GM23248 (cell line): ENCODE measurements around the gene PLA2G2C. TPM values are rescaled to one million over a fixed set of nuclear protein-coding genes. Genes with fewer than 3 reads are reported as not detected.

Experiments
- DNase-seq: peaks from one replicate; pipeline ENCODE4 v3.0.0-alpha.2; 2015
- H2AFZ ChIP-seq: fragments of 200-600 bp; sonication (generic); 2 replicates; pipeline ENCODE4 v1.6.1; 2016; ENCODE audit warnings: antibody characterized with exemption
- H3F3A ChIP-seq: fragments of 200-600 bp; sonication (generic); 2 replicates; pipeline ENCODE4 v1.6.1; 2016; ENCODE audit warnings: mild to moderate bottlenecking, antibody characterized with exemption, mixed run types; ENCODE audit not compliant: insufficient read depth
- H3K27ac ChIP-seq: fragments of 200-600 bp; sonication (generic); 2 replicates; pipeline ENCODE4 v1.5.1; 2016; ENCODE audit warnings: mild to moderate bottlenecking
- H3K27me3 ChIP-seq: fragments of 200-600 bp; sonication (generic); replicated peaks from 2 replicates; pipeline ENCODE4 v1.6.1; 2016; ENCODE audit warnings: mild to moderate bottlenecking; ENCODE audit not compliant: insufficient read depth
- H3K36me3 ChIP-seq: fragments of 200-600 bp; sonication (generic); 2 replicates; pipeline ENCODE4 v1.6.1; 2016; ENCODE audit warnings: low read depth, mild to moderate bottlenecking
- H3K4me1 ChIP-seq: fragments of 200-600 bp; sonication (generic); 2 replicates; pipeline ENCODE4 v1.6.1; 2016; ENCODE audit warnings: mild to moderate bottlenecking; ENCODE audit not compliant: insufficient read depth
- H3K4me2 ChIP-seq: fragments of 200-600 bp; sonication (generic); one replicate; pipeline ENCODE4 v1.6.1; 2016; ENCODE audit warnings: mild to moderate bottlenecking; ENCODE audit not compliant: unreplicated experiment
- H3K4me3 ChIP-seq: fragments of 200-600 bp; sonication (generic); 2 replicates; pipeline ENCODE4 v1.5.1; 2016; ENCODE audit warnings: mild to moderate bottlenecking
- H3K79me2 ChIP-seq: fragments of 200-600 bp; sonication (generic); 2 replicates; pipeline ENCODE4 v1.6.1; 2016; ENCODE audit warnings: mild to moderate bottlenecking; ENCODE audit not compliant: insufficient read depth
- H3K9ac ChIP-seq: fragments of 200-600 bp; sonication (generic); 2 replicates; pipeline ENCODE4 v1.6.1; 2016; ENCODE audit warnings: mild to moderate bottlenecking
- H3K9me2 ChIP-seq: fragments of 200-600 bp; sonication (generic); 2 replicates; pipeline ENCODE4 v1.6.1; 2016; ENCODE audit warnings: mixed run types, mild to moderate bottlenecking, moderate library complexity; ENCODE audit not compliant: insufficient read depth
- H3K9me3 ChIP-seq: fragments of 200-600 bp; sonication (generic); one replicate; pipeline ENCODE4 v1.6.1; 2017; ENCODE audit warnings: low read depth
- H4K20me1 ChIP-seq: fragments of 200-600 bp; sonication (generic); 2 replicates; pipeline ENCODE4 v1.6.0; 2016; ENCODE audit not compliant: insufficient read depth
- EZH2 ChIP-seq: fragments of 200-600 bp; sonication (generic); IDR thresholded peaks from 2 replicates; pipeline ENCODE4 v1.6.1; 2018; ENCODE audit warnings: antibody characterized with exemption, mild to moderate bottlenecking; ENCODE audit not compliant: insufficient read depth, poor library complexity, severe bottlenecking
- EZH2phosphoT487 ChIP-seq: fragments of 200-600 bp; sonication (generic); IDR thresholded peaks from 2 replicates; pipeline ENCODE4 v1.6.1; 2018; ENCODE audit warnings: antibody characterized with exemption, moderate library complexity, mild to moderate bottlenecking, low read depth; ENCODE audit not compliant: insufficient read depth
- WGBS, 2 experiments: methylation state at CpG; one replicate each; pipeline ENCODE4 v1.1.6; 2015 to 2017; ENCODE audit warnings: low lambda C conversion rate in 2 of 2, low coverage in 1 of 2; ENCODE audit errors: missing lambda C conversion rate in 2 of 2; 5-methylcytosine and 5-hydroxymethylcytosine counted together
- in situ Hi-C: fragments of 300-500 bp; cut with MboI; formaldehyde crosslinking; loops from 2 replicates; pipeline ENCODE4 v1.15.0; 2020
- polyA plus RNA-seq: library from polyadenylated mRNA; unstranded; fragments of >200 nt; fragmentation: Nextera tagmentation; extraction: Ambion mirVana; gene quantifications from 2 replicates; pipeline ENCODE4 v1.2.1, GENCODE V29; 2016
- total RNA-seq: library from RNA; depleted of rRNA; stranded (reverse); fragments of >200 nt; shearing (Covaris generic); gene quantifications from 2 replicates; pipeline ENCODE4 v1.2.3, GENCODE V29; 2014

Gene PLA2G2C
- total and polyA plus RNA-seq, 2 experiments from 2014 or later, result not detected

DNA sequence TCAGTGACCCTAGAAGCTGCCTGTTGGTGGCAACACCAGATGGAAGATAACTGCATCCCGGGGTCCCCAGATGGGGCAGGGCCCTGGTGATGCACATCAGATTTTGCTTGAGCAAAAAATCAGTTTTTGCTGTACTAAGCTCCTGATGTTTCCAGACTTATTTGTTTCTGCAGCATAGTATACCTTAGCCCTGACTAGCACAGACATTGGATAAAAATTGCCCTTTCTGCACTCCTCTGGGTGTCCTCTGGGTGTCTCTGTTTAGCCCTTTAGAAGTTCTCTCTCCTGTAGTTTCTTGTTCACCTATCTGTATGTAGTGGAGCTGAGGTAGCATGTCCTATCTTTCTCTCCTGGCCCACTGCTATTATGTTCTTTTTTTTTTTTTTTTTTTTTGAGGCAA lies 30.3 kb upstream of the PLA2G2C start:
- H2AFZ ChIP-seq, result no peak overlapping the region
- H3K4me3 ChIP-seq, result no peak overlapping the region
- H3K9ac ChIP-seq, result no peak overlapping the region
- no peaks in the 10 kb centered on the region for H3K79me2 ChIP-seq
- peak; percentile 40 for DNase-seq
- TF ChIP-seq EZH2 (no peak), EZH2phosphoT487 (no peak)
- no peak overlapping the region for H3K4me2 ChIP-seq
- H3K27ac ChIP-seq, result no peak overlapping the region
- in situ Hi-C loops, result no loop called here
- no peaks in the 10 kb centered on the region for H3K9me3 ChIP-seq
- no peaks in the 10 kb centered on the region for H4K20me1 ChIP-seq
- H3K9me2 ChIP-seq, result no peaks in the 10 kb centered on the region
- peaks cover 34% of the 10 kb centered on the region for H3K27me3 ChIP-seq
- no peaks in the 10 kb centered on the region for H3F3A ChIP-seq
- peaks cover 11% of the 10 kb centered on the region for H3K4me1 ChIP-seq
- no peaks in the 10 kb centered on the region for H3K36me3 ChIP-seq
- WGBS, 2 experiments, result 37 to 40% methylated on average over 1 of the region's 1 CpG

DNA sequence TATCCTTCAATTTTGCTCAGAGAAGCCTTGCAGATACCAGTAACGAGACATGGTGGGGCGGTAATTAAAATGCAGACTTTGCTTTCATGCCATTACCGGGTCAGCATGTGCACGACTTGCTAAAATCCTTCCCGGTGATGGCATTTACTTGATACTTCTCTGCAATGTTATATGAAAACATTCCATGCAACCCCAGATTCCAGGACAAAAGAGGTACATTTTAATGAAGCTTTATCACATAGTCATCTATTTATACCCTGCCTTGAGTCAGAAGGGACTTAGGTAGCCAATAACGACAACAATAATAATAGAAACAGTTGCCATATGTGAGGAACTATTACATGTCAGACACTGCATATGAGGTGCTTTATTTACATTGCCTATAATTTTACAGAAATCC lies 29.4 kb upstream of the PLA2G2C start:
- Histone ChIP-seq H4K20me1 (no peaks in the 10 kb centered on the region), H3K36me3 (no peaks in the 10 kb centered on the region), H3K9ac (no peak overlapping the region), H3K4me2 (no peak overlapping the region), H3K27me3 (peaks cover 30% of the 10 kb centered on the region), H3F3A (peaks cover 7% of the 10 kb centered on the region), H3K79me2 (no peaks in the 10 kb centered on the region), H3K9me3 (no peaks in the 10 kb centered on the region), H3K4me3 (no peak overlapping the region), H3K4me1 (peaks cover 20% of the 10 kb centered on the region), H3K27ac (no peak overlapping the region), H3K9me2 (no peaks in the 10 kb centered on the region), H2AFZ (no peak overlapping the region)
- in situ Hi-C loops, result no loop called here
- TF ChIP-seq EZH2phosphoT487, result no peak
- TF ChIP-seq EZH2, result no peak
- WGBS, 2 experiments, result 37 to 39% methylated on average over 6 of the region's 6 CpGs
- no peak for DNase-seq

DNA sequence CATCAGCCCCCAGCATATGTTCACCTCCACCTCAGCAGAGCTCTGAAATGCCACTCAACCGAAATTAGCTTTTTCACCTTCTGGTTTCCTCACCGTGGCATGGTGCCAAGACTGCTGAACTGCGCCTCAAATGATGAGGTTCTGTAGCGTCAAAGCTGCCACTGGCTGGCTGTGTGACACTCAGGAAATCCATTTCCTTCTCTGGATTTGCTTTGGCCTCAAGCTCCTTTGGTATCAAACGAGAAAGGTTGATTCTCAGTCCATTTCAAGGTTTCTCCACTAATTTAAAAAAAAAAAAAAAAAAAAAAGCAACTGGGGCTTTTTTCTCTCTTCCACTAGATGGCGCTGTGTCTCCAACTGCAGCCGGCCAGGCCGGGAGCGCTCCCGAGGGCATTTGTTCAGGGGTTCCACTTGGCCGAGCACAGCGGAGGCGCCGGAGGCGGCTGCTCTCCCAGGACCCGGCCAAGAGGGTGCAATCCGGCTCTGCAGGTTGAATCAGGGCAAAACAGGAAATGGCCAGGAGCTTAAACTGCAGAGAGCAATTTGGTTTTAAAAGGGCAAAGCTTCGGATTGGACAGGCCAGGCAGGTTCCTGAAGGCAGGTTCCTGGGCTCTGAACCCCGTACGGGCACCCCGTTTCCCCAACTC lies 26.5 kb upstream of the PLA2G2C start:
- TF ChIP-seq EZH2 (no peak), EZH2phosphoT487 (no peak)
- H3K4me1 ChIP-seq, result peaks cover 22% of the 10 kb centered on the region
- H4K20me1 ChIP-seq, result no peaks in the 10 kb centered on the region
- no peaks in the 10 kb centered on the region for H3K36me3 ChIP-seq
- in situ Hi-C loops, result loop anchor here (5.0 kb wide), 1 partner anchor 279 kb away; no protein-coding TSS in a partner anchor
- 10% methylated on average over 21 of the region's 21 CpGs for WGBS, 2 experiments
- peak; percentile 81 for DNase-seq
- H3K9me3 ChIP-seq, result no peaks in the 10 kb centered on the region
- peak overlapping the region; percentile 60 for H2AFZ ChIP-seq
- peaks cover 16% of the 10 kb centered on the region for H3K27me3 ChIP-seq
- no peak overlapping the region for H3K9ac ChIP-seq
- H3K4me2 ChIP-seq, result peak overlapping the region; percentile 67
- no peak overlapping the region for H3K27ac ChIP-seq
- no peaks in the 10 kb centered on the region for H3K9me2 ChIP-seq
- no peak overlapping the region for H3K4me3 ChIP-seq
- peaks cover 11% of the 10 kb centered on the region for H3F3A ChIP-seq
- H3K79me2 ChIP-seq, result no peaks in the 10 kb centered on the region

DNA sequence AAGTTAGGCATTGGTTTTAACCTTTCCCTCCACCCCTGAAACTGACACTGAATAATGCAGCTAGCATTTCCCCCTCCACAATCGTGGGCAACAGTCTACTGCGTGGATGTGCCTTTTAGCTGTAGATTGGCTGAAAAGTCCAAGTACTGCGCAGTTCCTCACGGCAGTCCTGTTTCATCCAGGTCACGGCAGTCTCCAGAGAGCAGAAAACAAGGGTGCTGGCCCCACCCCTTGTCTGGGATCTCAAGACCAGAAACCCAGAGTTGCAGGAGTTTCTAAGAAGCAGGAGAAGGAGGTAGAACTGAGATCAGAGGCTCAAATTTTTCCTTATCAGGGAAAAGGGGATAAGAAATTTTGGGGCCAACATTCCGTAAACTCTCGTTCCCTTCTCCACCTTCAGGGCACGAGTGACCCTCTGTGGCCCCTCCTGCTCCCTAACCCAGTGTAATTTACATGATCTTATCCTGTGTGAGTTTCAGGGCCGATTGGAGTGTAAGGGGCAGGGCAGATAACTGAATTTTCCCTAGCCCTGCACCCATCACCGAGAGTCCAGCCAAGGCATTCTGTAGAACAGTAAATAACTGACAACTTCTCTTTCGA lies 25.9 kb upstream of the PLA2G2C start:
- 64% methylated on average over 11 of the region's 11 CpGs for WGBS, 2 experiments
- Histone ChIP-seq H3K4me3 (no peak overlapping the region), H3K9ac (no peak overlapping the region), H3F3A (peaks cover 11% of the 10 kb centered on the region), H3K4me2 (peak overlapping the region; percentile 67), H3K9me2 (no peaks in the 10 kb centered on the region), H3K27ac (0 out of 2 replicates have a peak overlapping the region, but pooled peaks have one; percentile 39), H3K27me3 (peaks cover 16% of the 10 kb centered on the region), H2AFZ (no peak overlapping the region), H4K20me1 (no peaks in the 10 kb centered on the region), H3K4me1 (peaks cover 22% of the 10 kb centered on the region), H3K79me2 (no peaks in the 10 kb centered on the region), H3K36me3 (no peaks in the 10 kb centered on the region), H3K9me3 (no peaks in the 10 kb centered on the region)
- no peak for TF ChIP-seq EZH2phosphoT487
- no peak for TF ChIP-seq EZH2
- in situ Hi-C loops, result loop anchor here (5.0 kb wide), 1 partner anchor 280 kb away; no protein-coding TSS in a partner anchor
- no peak for DNase-seq
